Esophagus (tissue), 2 donors: ENCODE measurements around the gene INPP1. TPM values are rescaled to one million over a fixed set of nuclear protein-coding genes. Genes with fewer than 3 reads are reported as not detected.
"Not testable (repeated sequence)": the region's sequence is repeated elsewhere in the genome, so short reads cannot be mapped to it uniquely, and the experiment has no call there.

Experiments
- H3K27ac ChIP-seq, 2 donors: one replicate each; pipeline ENCODE4 v1.5.1; 2013; ENCODE audit warnings: low read depth in 2 of 2, mild to moderate bottlenecking in 2 of 2, inconsistent platforms in 1 of 2, low read length in 1 of 2, moderate library complexity in 1 of 2
- H3K27me3 ChIP-seq, 2 donors: one replicate each; pipeline ENCODE4 v1.6.1; 2013; ENCODE audit warnings: low read length in 2 of 2, control low read depth in 1 of 2, mild to moderate bottlenecking in 1 of 2; ENCODE audit not compliant: insufficient read depth in 2 of 2, control insufficient read depth in 1 of 2
- H3K36me3 ChIP-seq, 2 donors: one replicate each; pipeline ENCODE4 v1.6.1; 2013; ENCODE audit warnings: low read length in 1 of 2; ENCODE audit not compliant: control insufficient read depth in 2 of 2, insufficient read depth in 2 of 2
- H3K4me1 ChIP-seq, 2 donors: one replicate each; pipeline ENCODE4 v1.6.1; 2013; ENCODE audit warnings: low read length in 1 of 2; ENCODE audit not compliant: control insufficient read depth in 2 of 2, insufficient read depth in 2 of 2
- H3K4me3 ChIP-seq, 2 donors: one replicate each; pipeline ENCODE4 v1.5.1; 2013; ENCODE audit warnings: low read length in 2 of 2, mild to moderate bottlenecking in 2 of 2, low read depth in 1 of 2, moderate library complexity in 1 of 2
- H3K9me3 ChIP-seq, 2 donors: one replicate each; pipeline ENCODE4 v1.6.1; 2013; ENCODE audit warnings: mild to moderate bottlenecking in 2 of 2, low read depth in 1 of 2, low read length in 1 of 2, moderate library complexity in 1 of 2; ENCODE audit not compliant: control insufficient read depth in 2 of 2, insufficient read depth in 1 of 2
- WGBS, 2 donors: extraction: QIAGEN DNeasy Blood & Tissue Kit; methylation state at CpG; one replicate each; pipeline ENCODE4 v1.1.7; 2013; 5-methylcytosine and 5-hydroxymethylcytosine counted together
- polyA plus RNA-seq, 2 donors: library from polyadenylated mRNA; stranded (reverse); fragments of 200-250 nt; gene quantifications; one replicate each; pipeline ENCODE4 v1.2.3, GENCODE V29; 2013
- donor health status: healthy with polysubstance abuse.
- donor health status: Bipolar disorder and iron deficiency.

INPP1 gene, protein sequence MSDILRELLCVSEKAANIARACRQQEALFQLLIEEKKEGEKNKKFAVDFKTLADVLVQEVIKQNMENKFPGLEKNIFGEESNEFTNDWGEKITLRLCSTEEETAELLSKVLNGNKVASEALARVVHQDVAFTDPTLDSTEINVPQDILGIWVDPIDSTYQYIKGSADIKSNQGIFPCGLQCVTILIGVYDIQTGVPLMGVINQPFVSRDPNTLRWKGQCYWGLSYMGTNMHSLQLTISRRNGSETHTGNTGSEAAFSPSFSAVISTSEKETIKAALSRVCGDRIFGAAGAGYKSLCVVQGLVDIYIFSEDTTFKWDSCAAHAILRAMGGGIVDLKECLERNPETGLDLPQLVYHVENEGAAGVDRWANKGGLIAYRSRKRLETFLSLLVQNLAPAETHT
- polyA plus RNA-seq = 10 to 100 TPM; 51.8 to 79.2 TPM

DNA sequence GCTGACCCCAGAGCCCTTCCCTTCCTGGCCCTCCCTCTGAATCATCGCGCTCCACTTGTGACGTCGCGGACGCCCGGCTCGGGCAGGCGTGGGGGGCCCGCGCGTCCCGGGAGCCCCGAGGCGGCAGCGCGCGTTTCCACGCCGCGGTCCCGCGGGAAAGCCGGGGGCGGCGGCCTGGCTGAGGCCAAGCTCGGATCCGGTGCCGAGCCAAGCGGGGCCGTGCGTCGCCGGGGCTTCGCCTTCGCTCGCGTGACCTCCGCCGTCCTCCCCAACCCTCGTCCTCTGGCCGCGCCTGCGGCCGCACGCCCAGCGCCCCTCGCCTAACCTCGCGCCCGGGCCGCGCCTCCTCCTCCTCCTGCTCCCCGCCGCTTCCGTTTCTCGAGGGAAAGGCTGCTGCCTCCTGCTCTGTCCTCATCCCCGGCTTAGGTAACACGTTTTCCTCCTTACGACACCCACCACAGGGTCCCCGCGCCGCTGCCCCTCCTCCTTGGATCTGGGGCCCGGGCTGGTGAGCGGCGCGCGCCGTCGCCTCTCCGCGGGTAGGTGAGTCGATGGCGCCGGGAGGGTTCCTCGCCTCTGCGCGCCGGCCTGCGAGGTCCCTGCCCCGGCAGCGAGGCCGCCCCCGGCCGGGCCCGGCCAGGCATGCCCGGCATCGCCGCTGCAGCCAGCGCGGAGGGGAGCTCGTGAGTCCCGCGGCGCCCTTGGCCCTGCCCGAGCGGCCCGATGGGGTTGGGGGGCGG is at the start of gene INPP1:
Gene INPP1 (plus strand): TSS at position 54 of the 740 bp plus-strand sequence. CDS start 16,514 bp downstream, outside the sequence.
- Histone ChIP-seq H3K9me3 (no peaks in the 10 kb centered on the region), H3K27me3 (no peaks in the 10 kb centered on the region), H3K4me1 (peaks cover 0 to 3% of the 10 kb centered on the region in 2 donors), H3K36me3 (no peaks in the 10 kb centered on the region), H3K27ac (peak within 1 kb of the TSS; percentile 95 to 97), H3K4me3 (peak within 1 kb of the TSS; percentile 74 to 99)
- 0% methylated on average over 85 to 99 of the region's 99 CpGs for WGBS, 2 donors

DNA sequence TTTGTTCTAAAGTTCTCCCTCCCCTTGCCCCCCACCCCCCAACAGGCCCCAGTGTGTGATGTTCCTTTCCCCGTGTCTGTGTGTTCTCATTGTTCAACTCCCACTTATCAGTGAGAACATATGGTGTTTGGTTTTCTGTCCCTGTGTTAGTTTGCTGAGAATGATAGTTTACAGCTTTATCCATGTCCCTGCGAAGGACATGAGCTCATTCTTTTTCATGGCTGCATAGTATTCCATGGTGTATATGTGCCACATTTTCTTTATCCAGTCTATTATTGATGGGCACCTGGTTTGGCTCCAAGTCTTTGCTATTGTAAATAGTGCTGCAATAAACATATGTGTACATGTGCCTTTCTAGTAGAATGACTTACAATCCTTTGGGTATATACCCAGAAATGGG is 45.5 kb upstream of the INPP1 start:
- not testable (repeated sequence) for H3K4me3 ChIP-seq, H3K27me3 ChIP-seq, H3K36me3 ChIP-seq, H3K27ac ChIP-seq, H3K4me1 ChIP-seq, H3K9me3 ChIP-seq
- 94 to 97% methylated on average over 2 of the region's 2 CpGs for WGBS, 2 donors

DNA sequence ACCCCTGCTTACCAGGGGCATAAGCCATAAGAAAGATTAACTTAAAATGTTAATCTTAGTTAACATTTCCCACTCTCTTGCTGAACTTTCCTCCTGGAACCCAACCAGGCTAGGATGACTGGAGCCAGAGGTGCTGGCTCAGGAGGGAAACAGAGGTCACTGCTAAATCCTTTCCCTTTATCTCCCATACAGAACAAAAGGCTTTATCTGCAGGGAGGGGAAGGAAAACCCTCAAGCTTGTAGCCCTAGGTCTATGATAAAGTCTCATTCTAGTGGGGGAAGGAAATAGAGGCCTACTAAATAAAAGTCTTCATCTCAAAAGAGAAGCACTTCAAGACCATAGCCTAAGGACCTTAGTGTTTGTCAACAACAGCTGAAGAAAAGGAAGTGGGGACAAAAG is 42.4 kb upstream of the INPP1 start:
- H3K27ac ChIP-seq = no peak overlapping the region
- H3K4me3 ChIP-seq = no peak overlapping the region
- peaks cover 0 to 5% of the 10 kb centered on the region in 2 donors for H3K36me3 ChIP-seq
- H3K9me3 ChIP-seq = no peaks in the 10 kb centered on the region
- H3K27me3 ChIP-seq = no peaks in the 10 kb centered on the region
- H3K4me1 ChIP-seq = no peaks in the 10 kb centered on the region

DNA sequence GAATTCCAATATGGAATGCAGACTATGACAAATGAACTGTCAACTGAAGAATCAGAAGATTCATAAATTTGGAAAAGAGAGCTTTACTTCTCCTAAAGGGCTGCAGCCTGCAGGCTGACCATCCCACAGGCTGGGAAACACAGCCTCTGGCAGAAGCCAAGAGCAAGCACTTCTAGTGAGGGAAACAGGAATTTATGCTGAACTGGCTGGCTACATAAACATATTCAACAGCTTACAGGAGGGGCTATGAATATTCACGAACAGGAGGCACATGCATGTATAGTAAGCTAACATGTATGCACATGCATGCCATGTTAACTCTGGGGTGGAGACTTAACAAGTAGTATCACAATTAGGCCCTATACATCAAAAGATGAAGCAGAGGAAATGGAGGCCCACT is 41.3 kb upstream of the INPP1 start:
- no peaks in the 10 kb centered on the region for H3K9me3 ChIP-seq
- 83 to 89% methylated on average over 1 of the region's 1 CpG for WGBS, 2 donors
- no peak overlapping the region for H3K27ac ChIP-seq
- H3K4me3 ChIP-seq = no peak overlapping the region
- no peaks in the 10 kb centered on the region for H3K27me3 ChIP-seq
- H3K4me1 ChIP-seq = no peaks in the 10 kb centered on the region
- H3K36me3 ChIP-seq = peaks cover 0 to 9% of the 10 kb centered on the region in 2 donors

DNA sequence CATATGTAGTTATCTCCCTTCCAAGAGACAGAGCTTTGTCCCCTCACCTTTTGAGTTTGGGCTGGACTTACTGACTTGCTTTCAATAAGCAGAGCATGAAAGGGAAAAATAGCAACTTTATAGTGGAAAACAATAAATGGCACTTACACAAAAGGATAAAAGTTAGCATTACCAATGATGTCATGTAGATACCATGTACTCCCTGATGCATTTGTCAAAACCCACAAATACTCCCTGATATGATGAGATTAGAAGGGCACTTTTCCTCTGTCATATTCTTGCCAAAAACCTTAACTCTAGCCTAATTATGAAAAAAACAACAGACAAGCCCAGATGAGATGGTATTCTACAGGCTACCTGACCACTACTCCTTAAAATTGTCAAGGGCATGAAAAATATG is 39.7 kb upstream of the INPP1 start:
- Histone ChIP-seq H3K9me3 (no peaks in the 10 kb centered on the region), H3K36me3 (peaks cover 0 to 9% of the 10 kb centered on the region in 2 donors), H3K27ac (no peak overlapping the region), H3K4me1 (no peaks in the 10 kb centered on the region), H3K4me3 (no peak overlapping the region), H3K27me3 (no peaks in the 10 kb centered on the region)

DNA sequence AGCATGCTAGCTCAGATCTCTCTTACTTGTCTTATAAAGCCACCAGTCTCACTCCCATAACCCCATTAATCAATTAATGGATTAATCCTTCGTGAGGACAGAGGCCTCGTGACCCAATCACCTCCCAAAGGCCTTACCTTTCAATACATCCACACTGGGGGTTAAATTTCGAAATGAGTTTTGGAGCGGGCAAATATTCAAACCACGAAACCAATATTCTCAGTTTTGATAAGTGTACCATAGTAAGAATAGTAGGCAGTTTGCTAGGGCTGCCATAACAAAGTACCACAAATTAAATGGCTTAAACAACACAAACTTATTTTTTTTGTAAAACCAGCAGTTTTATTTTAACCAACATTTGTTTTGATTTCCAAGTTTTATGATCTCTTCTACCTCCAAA is 39.0 kb upstream of the INPP1 start:
- Histone ChIP-seq H3K9me3 (no peaks in the 10 kb centered on the region), H3K4me1 (no peaks in the 10 kb centered on the region), H3K4me3 (no peak overlapping the region), H3K27me3 (no peaks in the 10 kb centered on the region), H3K36me3 (peaks cover 0 to 9% of the 10 kb centered on the region in 2 donors), H3K27ac (no peak overlapping the region)
- 86 to 89% methylated on average over 5 of the region's 5 CpGs for WGBS, 2 donors

DNA sequence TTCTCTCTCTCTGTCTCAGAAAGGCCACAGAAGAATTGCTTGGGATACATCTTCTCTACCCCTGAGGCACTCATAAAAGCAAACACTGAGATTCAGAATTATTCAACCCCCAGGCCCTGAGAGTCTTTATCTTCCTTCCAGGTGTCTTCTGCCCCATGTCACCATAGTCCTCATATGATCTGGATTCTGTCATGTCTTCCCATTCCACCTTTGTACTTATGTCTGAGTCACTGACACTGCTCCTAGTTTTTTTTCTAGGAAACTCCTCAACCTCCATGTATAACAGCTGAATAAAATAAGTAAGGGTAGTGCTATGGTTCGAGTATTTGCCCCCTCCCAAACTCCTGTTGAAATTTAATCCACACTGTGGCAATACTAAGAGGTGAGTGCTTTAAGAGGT is 35.4 kb upstream of the INPP1 start:
- H3K36me3 ChIP-seq = peaks cover 0 to 7% of the 10 kb centered on the region in 2 donors
- H3K4me3 ChIP-seq = no peak overlapping the region
- WGBS, 2 donors = 93 to 100% methylated on average over 1 of the region's 1 CpG
- no peaks in the 10 kb centered on the region for H3K27me3 ChIP-seq
- no peaks in the 10 kb centered on the region for H3K9me3 ChIP-seq
- peaks cover 0 to 2% of the 10 kb centered on the region in 2 donors for H3K4me1 ChIP-seq
- H3K27ac ChIP-seq = no peak overlapping the region

DNA sequence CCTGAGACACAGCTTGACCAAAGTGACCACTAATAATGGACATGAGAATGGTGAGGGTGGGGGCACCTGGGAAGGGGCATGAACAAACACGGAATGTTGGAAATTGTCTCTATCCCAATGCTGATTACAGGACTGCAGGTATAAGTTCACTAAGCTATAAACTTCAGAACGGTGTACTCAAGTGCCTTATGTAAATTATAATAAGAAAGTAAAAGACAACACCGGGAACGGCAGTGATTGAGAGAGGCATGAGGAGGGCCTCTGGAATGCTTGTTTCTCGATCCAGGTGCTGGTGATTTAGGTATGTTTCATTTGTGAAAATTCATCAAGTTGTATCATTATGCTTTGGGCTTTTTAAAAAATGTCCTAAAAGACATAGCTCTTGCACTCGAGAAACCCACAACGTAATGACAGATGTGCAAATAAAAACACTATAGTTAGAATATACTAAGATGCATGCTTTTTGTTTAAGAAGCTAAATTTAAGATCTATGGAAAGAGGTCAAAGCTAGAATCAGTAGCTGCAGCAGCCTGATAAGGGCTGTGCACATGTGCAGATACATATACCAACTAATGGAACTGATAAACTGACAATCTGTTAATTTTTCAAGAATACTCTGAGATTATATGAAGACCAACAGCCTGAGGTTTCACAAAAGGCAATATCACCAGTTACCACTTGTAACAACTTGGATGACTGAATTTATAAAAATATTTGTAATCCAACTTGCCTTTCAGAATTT is 31.3 kb upstream of the INPP1 start:
- peaks cover 0 to 3% of the 10 kb centered on the region in 2 donors for H3K36me3 ChIP-seq
- H3K4me3 ChIP-seq = no peak overlapping the region
- no peaks in the 10 kb centered on the region for H3K27me3 ChIP-seq
- H3K27ac ChIP-seq = no peak overlapping the region
- H3K4me1 ChIP-seq = peaks cover 0 to 2% of the 10 kb centered on the region in 2 donors
- 71 to 90% methylated on average over 7 of the region's 7 CpGs for WGBS, 2 donors
- H3K9me3 ChIP-seq = no peaks in the 10 kb centered on the region

DNA sequence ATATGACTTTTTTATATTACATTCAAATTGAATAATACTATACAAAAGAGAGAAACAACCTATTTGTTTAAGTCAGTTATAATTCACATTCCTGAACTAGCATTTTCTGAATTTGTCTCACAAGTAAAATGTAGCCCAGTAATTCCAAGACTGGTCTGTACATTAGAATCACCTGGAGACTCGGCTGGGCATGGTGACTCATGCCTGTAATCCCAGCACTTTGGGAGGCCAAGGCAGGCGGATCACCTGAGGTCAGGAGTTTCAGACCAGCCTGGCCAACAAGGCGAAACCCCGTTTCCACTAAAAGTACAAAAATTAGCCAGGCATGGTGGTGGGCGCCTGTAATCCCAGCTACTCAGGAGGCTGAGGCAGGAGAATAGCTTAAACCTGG is 30.8 kb upstream of the INPP1 start:
- H3K4me1 ChIP-seq, H3K36me3 ChIP-seq, H3K4me3 ChIP-seq, H3K9me3 ChIP-seq, H3K27me3 ChIP-seq, H3K27ac ChIP-seq: not testable (repeated sequence)
- 65 to 71% methylated on average over 5 of the region's 5 CpGs for WGBS, 2 donors
